Pulmonary artery endothelial cell (primary cell): Measurements from ENCODE around the gene GRID1. TPM values are rescaled to one million over a fixed set of nuclear protein-coding genes. Genes with fewer than 3 reads are reported as not detected.
"Not testable (repeated sequence)": the region's sequence is repeated elsewhere in the genome, so short reads cannot be mapped to it uniquely, and the experiment has no call there.

Source experiments
- DNase-seq: peaks from one replicate; pipeline ENCODE4 v3.0.0-alpha.2; 2011; ENCODE audit warnings: low read depth, low spot score
- total RNA-seq: library from RNA; depleted of rRNA; stranded (reverse); fragments of >200 nt; gene quantifications from 2 replicates; pipeline ENCODE4 v1.2.3, GENCODE V29; 2014

Gene GRID1
- total RNA-seq, 1 donor from 2014 or later: not detected

GRCh38 chr10:86090807-86091206 lies 275.8 kb downstream of the GRID1 start:
- DNase-seq: no peak

- DNase-seq: no peak
These were observed 278.9 kb downstream of the GRID1 start for GRCh38 chr10:86087716-86088115.

- no peak for DNase-seq
These were observed 280.2 kb downstream of the GRID1 start for GRCh38 chr10:86086418-86086817.

GRCh38 chr10:86085686-86086085 lies 280.9 kb downstream of the GRID1 start:
- DNase-seq: no peak

GRCh38 chr10:86085136-86085535 lies 281.5 kb downstream of the GRID1 start:
- DNase-seq: no peak

- no peak for DNase-seq
These were observed 282.0 kb downstream of the GRID1 start for GRCh38 chr10:86084585-86084984.

GRCh38 chr10:86083664-86084175 lies 282.9 kb downstream of the GRID1 start:
- DNase-seq: no peak

- no peak for DNase-seq
These were observed 283.4 kb downstream of the GRID1 start for GRCh38 chr10:86083206-86083605.

GRCh38 chr10:86082556-86082955 lies 284.0 kb downstream of the GRID1 start:
- no peak for DNase-seq

- DNase-seq: no peak
These were observed 287.5 kb downstream of the GRID1 start for GRCh38 chr10:86079088-86079487.

GRCh38 chr10:86078639-86079035 lies 288.0 kb downstream of the GRID1 start:
- no peak for DNase-seq

GRCh38 chr10:86077871-86078638 lies 288.5 kb downstream of the GRID1 start:
- DNase-seq: no peak

- DNase-seq: no peak
These were observed 289.3 kb downstream of the GRID1 start for GRCh38 chr10:86077271-86077670.

- not testable (repeated sequence) for DNase-seq
These were observed 290.1 kb downstream of the GRID1 start for GRCh38 chr10:86076497-86076896.

GRCh38 chr10:86075512-86075911 lies 291.1 kb downstream of the GRID1 start:
- no peak for DNase-seq

- no peak for DNase-seq
These were observed 292.3 kb downstream of the GRID1 start for GRCh38 chr10:86074294-86074693.

GRCh38 chr10:86073199-86073977 lies 293.2 kb downstream of the GRID1 start:
- no peak for DNase-seq

- DNase-seq: no peak
These were observed 294.2 kb downstream of the GRID1 start for GRCh38 chr10:86072413-86072812.

GRCh38 chr10:86071758-86072157 lies 294.8 kb downstream of the GRID1 start:
- DNase-seq: no peak

- no peak for DNase-seq
These were observed 295.4 kb downstream of the GRID1 start for GRCh38 chr10:86071145-86071544.

GRCh38 chr10:86070278-86070677 lies 296.3 kb downstream of the GRID1 start:
- no peak for DNase-seq

GRCh38 chr10:86068231-86069054 lies 298.2 kb downstream of the GRID1 start:
- DNase-seq: no peak
